Ovary (tissue), 9 donors: Measurements from ENCODE around the gene KRTAP4-11. TPM values are rescaled to one million over a fixed set of nuclear protein-coding genes. Genes with fewer than 3 reads are reported as not detected.
"Not testable (repeated sequence)": the region's sequence is repeated elsewhere in the genome, so short reads cannot be mapped to it uniquely, and the experiment has no call there.

Source experiments
- DNase-seq, 5 donors: peaks; one replicate each; pipeline ENCODE4 v3.0.0-alpha.2; 2019 to 2020
- H3K27ac ChIP-seq, 2 donors: fragments of 200-600 bp; one replicate each; pipeline versions ENCODE4 v1.5.1 to v1.8.0; 2019 to 2022
- H3K27me3 ChIP-seq: fragments of 200-600 bp; one replicate; pipeline ENCODE4 v1.8.0; 2022
- H3K36me3 ChIP-seq: fragments of 200-600 bp; sonication (generic); one replicate; pipeline ENCODE4 v1.5.1; 2019
- H3K4me1 ChIP-seq: one replicate; pipeline ENCODE4 v1.8.1; 2013; ENCODE audit warnings: mild to moderate bottlenecking, moderate library complexity; ENCODE audit not compliant: insufficient read depth
- H3K4me3 ChIP-seq: fragments of 200-600 bp; sonication (generic); one replicate; pipeline ENCODE4 v1.5.1; 2017
- H3K9me3 ChIP-seq, 2 donors: fragments of 200-600 bp in 1 of 2; sonication (generic) in 1 of 2; one replicate each; pipeline versions ENCODE4 v1.5.1 to v1.8.1; 2013 to 2019; ENCODE audit warnings: mild to moderate bottlenecking in 1 of 2, moderate library complexity in 1 of 2
- EP300 ChIP-seq: sonication (generic); formaldehyde crosslinking; IDR thresholded peaks from one replicate; pipeline ENCODE4 v1.6.1; 2017; ENCODE audit warnings: antibody characterized with exemption
- POLR2A ChIP-seq: fragments of 450-650 bp; IDR thresholded peaks from one replicate; pipeline ENCODE4 v1.6.1; 2017; ENCODE audit warnings: antibody characterized with exemption, mild to moderate bottlenecking, moderate library complexity
- WGBS, 3 donors: extraction: QIAGEN DNeasy Blood & Tissue Kit in 1 of 3; methylation state at CpG; one replicate each; pipeline versions ENCODE4 v1.1.5 to v1.1.7; 2013 to 2017; 5-methylcytosine and 5-hydroxymethylcytosine counted together
- intact Hi-C, 4 donors: fragments of 100-400 bp; cut with DNase I; formaldehyde crosslinking; loops; one replicate each; pipeline versions ENCODE4 v1.11.0 to v1.15.1; 2022 to 2023
- polyA plus RNA-seq, 2 donors: library from polyadenylated mRNA; stranded (reverse); fragments of 200-250 nt in 1 of 2; fragments of 350-450 nt in 1 of 2; fragmentation: Illumina TruSeq in 1 of 2; extraction: RNeasy Lipid Tissue Mini Kit (QIAGEN cat#74804) in 1 of 2; gene quantifications; one replicate each; pipeline ENCODE4 v1.2.3, GENCODE V29; 2013 to 2014
- total RNA-seq, 7 donors: library from RNA; depleted of rRNA in 2 of 7; stranded (reverse); fragments of >200 nt in 2 of 7; fragmentation: NEBNext Ultra II Directional in 3 of 7; extraction: Animal tissue kit (Norgen Biotek cat#: 25700) in 3 of 7; gene quantifications; one replicate each; pipeline versions ENCODE4 v1.1.0 to v1.2.4, GENCODE V29; 2016 to 2023
- TF ChIP-seq, protein P1 (sequence below), 3 donors: fragments of 450-650 bp in 2 of 3; fragments of 200-600 bp in 1 of 3; IDR thresholded peaks; one replicate each; pipeline versions ENCODE4 v1.5.1 to v1.8.0; 2016 to 2022; ENCODE audit warnings: antibody characterized with exemption in 3 of 3, mild to moderate bottlenecking in 1 of 3
- donor health status: DM: no; HTN: no; CAD: no; lungs with moderate emphysema.
- donor health status: DM: no; HTN: no; CAD: no.
- donor health status: Bipolar disorder and iron deficiency.
- donor health status: DM: yes; HTN: yes; CAD: no.
- donor health status: DM: no; HTN: no; CAD: no.
- donor health status: DM: yes; HTN: yes; CAD: no.

The KRTAP4-11 gene
- total and polyA plus RNA-seq, 9 donors: not detected

DNA sequence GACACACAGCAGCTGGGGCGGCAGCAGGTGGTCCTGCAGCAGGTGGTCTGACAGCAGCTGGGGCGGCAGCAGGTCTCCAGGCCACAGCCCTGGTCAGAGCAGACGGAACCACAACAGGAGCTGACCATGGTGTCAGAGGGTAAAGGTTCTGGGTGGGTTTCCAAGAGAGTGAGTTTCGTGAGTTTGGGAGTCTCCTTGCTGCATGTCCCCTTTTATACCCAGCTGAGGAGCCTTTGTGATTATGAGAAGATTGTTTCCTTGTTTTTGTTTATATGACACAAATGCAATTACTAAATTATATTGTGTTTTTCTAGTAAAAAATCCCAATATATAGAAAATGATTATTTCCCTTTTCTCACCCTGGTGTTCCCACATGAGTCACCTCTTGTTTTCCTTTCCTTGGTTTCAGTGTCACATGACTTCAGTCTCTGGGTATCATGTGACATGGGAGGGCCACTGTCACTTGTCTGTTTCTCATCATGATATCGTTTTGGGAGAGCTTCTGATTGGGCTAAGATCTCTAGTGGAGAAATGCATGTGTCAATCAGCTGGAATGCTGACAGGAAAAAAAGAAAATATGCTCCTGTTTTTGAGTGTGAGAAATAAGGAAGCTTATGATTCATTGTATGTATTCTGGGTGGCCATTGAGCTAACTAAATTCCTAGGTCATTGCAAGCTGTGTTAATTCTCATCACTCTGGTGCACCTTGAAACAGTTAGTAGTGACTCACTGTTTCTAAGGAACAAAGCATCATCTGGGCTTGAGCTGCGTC, 22.4 kb upstream of the KRTAP4-11 start, which contains the start of gene KRTAP4-6:
KRTAP4-6 (minus strand) TSS at position 185 of the 772 bp plus-strand sequence; CDS start at position 128, 57 bp downstream.
- DNase-seq: no peak
- H3K9me3 ChIP-seq: no peaks in the 10 kb centered on the region
- H3K27me3 ChIP-seq: no peaks in the 10 kb centered on the region
- no peak within 1 kb of the TSS for H3K27ac ChIP-seq
- 81 to 88% (median 86%) methylated on average over 6 of the region's 6 CpGs for WGBS, 3 donors
- TF ChIP-seq EP300 (no peak), POLR2A (no peak)
- TF ChIP-seq, protein P1, sequence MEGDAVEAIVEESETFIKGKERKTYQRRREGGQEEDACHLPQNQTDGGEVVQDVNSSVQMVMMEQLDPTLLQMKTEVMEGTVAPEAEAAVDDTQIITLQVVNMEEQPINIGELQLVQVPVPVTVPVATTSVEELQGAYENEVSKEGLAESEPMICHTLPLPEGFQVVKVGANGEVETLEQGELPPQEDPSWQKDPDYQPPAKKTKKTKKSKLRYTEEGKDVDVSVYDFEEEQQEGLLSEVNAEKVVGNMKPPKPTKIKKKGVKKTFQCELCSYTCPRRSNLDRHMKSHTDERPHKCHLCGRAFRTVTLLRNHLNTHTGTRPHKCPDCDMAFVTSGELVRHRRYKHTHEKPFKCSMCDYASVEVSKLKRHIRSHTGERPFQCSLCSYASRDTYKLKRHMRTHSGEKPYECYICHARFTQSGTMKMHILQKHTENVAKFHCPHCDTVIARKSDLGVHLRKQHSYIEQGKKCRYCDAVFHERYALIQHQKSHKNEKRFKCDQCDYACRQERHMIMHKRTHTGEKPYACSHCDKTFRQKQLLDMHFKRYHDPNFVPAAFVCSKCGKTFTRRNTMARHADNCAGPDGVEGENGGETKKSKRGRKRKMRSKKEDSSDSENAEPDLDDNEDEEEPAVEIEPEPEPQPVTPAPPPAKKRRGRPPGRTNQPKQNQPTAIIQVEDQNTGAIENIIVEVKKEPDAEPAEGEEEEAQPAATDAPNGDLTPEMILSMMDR (IDR thresholded peaks at IDR 0.05): no peak
- H3K4me3 ChIP-seq: no peak within 1 kb of the TSS
- no peaks in the 10 kb centered on the region for H3K36me3 ChIP-seq
- H3K4me1 ChIP-seq: no peaks in the 10 kb centered on the region
- intact Hi-C loops: no loop called here

- H3K9me3 ChIP-seq, intact Hi-C loops, H3K36me3 ChIP-seq, H3K27ac ChIP-seq, H3K4me1 ChIP-seq, DNase-seq, H3K4me3 ChIP-seq, H3K27me3 ChIP-seq: not testable (repeated sequence)
- 85 to 91% (median 89%) methylated on average over 12 of the region's 12 CpGs for WGBS, 3 donors
These were observed 21.7 kb upstream of the KRTAP4-11 start for GRCh38 chr17:41139865-41140264.

- intact Hi-C loops: no loop called here
- H3K4me3 ChIP-seq: no peak overlapping the region
- no peaks in the 10 kb centered on the region for H3K4me1 ChIP-seq
- TF ChIP-seq, protein P1 (IDR thresholded peaks at IDR 0.05): no peak
- no peak for TF ChIP-seq EP300
- TF ChIP-seq POLR2A: no peak
- 40 to 63% (median 46%) methylated on average over 2 of the region's 2 CpGs for WGBS, 3 donors
- no peaks in the 10 kb centered on the region for H3K27me3 ChIP-seq
- H3K9me3 ChIP-seq: no peaks in the 10 kb centered on the region
- H3K36me3 ChIP-seq: no peaks in the 10 kb centered on the region
- H3K27ac ChIP-seq: no peak overlapping the region
- no peak for DNase-seq
These were observed 15.9 kb upstream of the KRTAP4-11 start for GRCh38 chr17:41133880-41134735.

- 86 to 93% (median 89%) methylated on average over 3 of the region's 3 CpGs for WGBS, 3 donors
- intact Hi-C loops: no loop called here
- DNase-seq: no peak
- H3K27me3 ChIP-seq: no peaks in the 10 kb centered on the region
- H3K4me1 ChIP-seq: no peaks in the 10 kb centered on the region
- H3K4me3 ChIP-seq: no peak overlapping the region
- no peaks in the 10 kb centered on the region for H3K36me3 ChIP-seq
- no peak overlapping the region for H3K27ac ChIP-seq
- H3K9me3 ChIP-seq: no peaks in the 10 kb centered on the region
- no peak for TF ChIP-seq EP300
- TF ChIP-seq, protein P1 (IDR thresholded peaks at IDR 0.05): no peak
- TF ChIP-seq POLR2A: no peak
These were observed 13.8 kb upstream of the KRTAP4-11 start for GRCh38 chr17:41131979-41132378.
